Stomach (tissue), 9 donors: ENCODE measurements around the gene ZNF212. TPM values are rescaled to one million over a fixed set of nuclear protein-coding genes. Genes with fewer than 3 reads are reported as not detected.
"Not testable (repeated sequence)": the region's sequence is repeated elsewhere in the genome, so short reads cannot be mapped to it uniquely, and the experiment has no call there.

Experiments
- DNase-seq, 2 donors: peaks; one replicate each; pipeline versions ENCODE4 v3.0.0 to v3.0.0-alpha.2; 2013 to 2019
- H3K27ac ChIP-seq, 5 donors: fragments of 200-600 bp in 4 of 5; sonication (generic) in 4 of 5; one replicate each; pipeline ENCODE4 v1.5.1; 2013 to 2019; ENCODE audit warnings: mild to moderate bottlenecking in 1 of 5, moderate library complexity in 1 of 5
- H3K27me3 ChIP-seq, 3 donors: fragments of 200-600 bp; sonication (generic); one replicate each; pipeline ENCODE4 v1.5.1; 2017 to 2019; ENCODE audit warnings: mixed run types in 1 of 3
- H3K36me3 ChIP-seq, 4 donors: fragments of 200-600 bp; sonication (generic); 1 replicate in 3 of 4; 2 replicates in 1 of 4; pipeline ENCODE4 v1.5.1; 2016 to 2019
- H3K4me1 ChIP-seq, 4 donors: fragments of 200-600 bp; sonication (generic); one replicate each; pipeline ENCODE4 v1.5.1; 2016 to 2019
- H3K4me3 ChIP-seq, 4 donors: fragments of 200-600 bp; sonication (generic) in 3 of 4; one replicate each; pipeline ENCODE4 v1.5.1; 2016 to 2019; ENCODE audit warnings: mild to moderate bottlenecking in 1 of 4
- H3K9me3 ChIP-seq, 4 donors: fragments of 200-600 bp; sonication (generic); one replicate each; pipeline ENCODE4 v1.5.1; 2016 to 2019
- CTCF ChIP-seq, 7 experiments: fragments of 450-650 bp in 4 of 7; fragments of 200-600 bp in 3 of 7; sonication (generic) in 3 of 7; IDR thresholded peaks; one replicate each; pipeline ENCODE4 v1.5.1; 2016 to 2019; ENCODE audit warnings: antibody characterized with exemption in 7 of 7, control low read depth in 2 of 7, mild to moderate bottlenecking in 1 of 7
- EP300 ChIP-seq: sonication (generic); formaldehyde crosslinking; IDR thresholded peaks from one replicate; pipeline ENCODE4 v1.6.1; 2017; ENCODE audit warnings: antibody characterized with exemption
- POLR2A ChIP-seq, 4 donors: fragments of 450-650 bp; IDR thresholded peaks; one replicate each; pipeline ENCODE4 v1.6.1; 2016; ENCODE audit warnings: antibody characterized with exemption in 4 of 4, control low read depth in 2 of 4, mild to moderate bottlenecking in 1 of 4, moderate library complexity in 1 of 4
- POLR2AphosphoS5 ChIP-seq, 3 donors: sonication (generic); formaldehyde crosslinking; IDR thresholded peaks; one replicate each; pipeline ENCODE4 v1.6.1; 2016; ENCODE audit warnings: antibody characterized with exemption in 3 of 3
- WGBS, 5 donors: extraction: QIAGEN DNeasy Blood & Tissue Kit in 3 of 5; methylation state at CpG; one replicate each; pipeline versions ENCODE4 v1.1.5 to v1.1.7; 2013 to 2018; 5-methylcytosine and 5-hydroxymethylcytosine counted together
- intact Hi-C: fragments of 100-400 bp; cut with DNase I; formaldehyde crosslinking; loops from one replicate; pipeline ENCODE4 v1.15.1; 2023; ENCODE audit warnings: low total_unique reads
- polyA plus RNA-seq, 3 donors: library from polyadenylated mRNA; stranded (reverse); fragments of 200-250 nt; gene quantifications; one replicate each; pipeline ENCODE4 v1.2.3, GENCODE V29; 2013
- total RNA-seq, 5 donors: library from RNA; depleted of rRNA; stranded (reverse); fragments of >200 nt; gene quantifications; one replicate each; pipeline versions ENCODE4 v1.1.0 to v1.2.3, GENCODE V29; 2014 to 2016
- donor health status: healthy with polysubstance abuse.
- donor health status: Bipolar disorder and iron deficiency.
- donor health status: healthy.

The ZNF212 gene
- total and polyA plus RNA-seq, 8 donors = 2.9 to 42.9 (median 6.4) TPM

DNA sequence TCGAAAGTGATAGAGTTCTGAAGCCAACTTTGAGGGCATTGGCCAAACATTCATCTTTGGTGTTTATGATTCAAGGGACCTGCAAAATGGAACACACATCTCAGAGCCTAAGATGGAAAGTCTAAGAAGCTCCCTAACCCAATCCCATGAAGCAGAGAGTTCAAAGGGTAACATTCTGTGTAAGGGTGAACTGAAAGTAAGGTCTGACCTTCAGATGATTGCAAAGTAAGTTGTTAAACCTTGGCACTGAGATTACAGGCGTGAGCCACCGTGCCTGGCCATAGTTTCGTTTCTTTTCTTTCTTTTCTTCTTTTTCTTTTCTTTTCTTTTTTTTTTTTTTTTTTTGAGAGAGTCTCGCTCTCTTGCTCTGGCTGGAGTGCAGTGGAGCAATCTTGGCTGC, 2.2 kb downstream of the ZNF212 start:
- Histone ChIP-seq H3K36me3 (no peaks in the 10 kb centered on the region), H3K27ac (no peak overlapping the region), H3K4me3 (no peak overlapping the region), H3K27me3 (no peaks in the 10 kb centered on the region), H3K4me1 (peaks cover 12 to 34% (median 22%) of the 10 kb centered on the region in 4 donors), H3K9me3 (no peaks in the 10 kb centered on the region)
- DNase-seq = no peak
- intact Hi-C loops = no loop called here
- TF ChIP-seq CTCF (IDR thresholded peaks at IDR 0.05) (no peak), EP300 (no peak), POLR2A (IDR thresholded peaks at IDR 0.05) (no peak), POLR2AphosphoS5 (IDR thresholded peaks at IDR 0.05) (no peak)
- 74 to 93% (median 92%) methylated on average over 5 of the region's 5 CpGs for WGBS, 5 donors

GRCh38 chr7:149245244-149245643, 5.8 kb downstream of the ZNF212 start:
- Histone ChIP-seq H3K36me3 (peaks cover 3 to 8% (median 5%) of the 10 kb centered on the region in 4 donors), H3K27me3 (no peaks in the 10 kb centered on the region), H3K4me3 (no peak overlapping the region), H3K9me3 (no peaks in the 10 kb centered on the region), H3K27ac (no peak overlapping the region), H3K4me1 (peaks cover 9 to 23% (median 13%) of the 10 kb centered on the region in 4 donors)
- 65 to 73% (median 70%) methylated on average over 5 of the region's 5 CpGs for WGBS, 5 donors
- no peak for DNase-seq
- intact Hi-C loops = no loop called here
- TF ChIP-seq POLR2AphosphoS5 (IDR thresholded peaks at IDR 0.05) (no peak), CTCF (IDR thresholded peaks at IDR 0.05) (no peak), EP300 (no peak), POLR2A (IDR thresholded peaks at IDR 0.05) (no peak)

DNA sequence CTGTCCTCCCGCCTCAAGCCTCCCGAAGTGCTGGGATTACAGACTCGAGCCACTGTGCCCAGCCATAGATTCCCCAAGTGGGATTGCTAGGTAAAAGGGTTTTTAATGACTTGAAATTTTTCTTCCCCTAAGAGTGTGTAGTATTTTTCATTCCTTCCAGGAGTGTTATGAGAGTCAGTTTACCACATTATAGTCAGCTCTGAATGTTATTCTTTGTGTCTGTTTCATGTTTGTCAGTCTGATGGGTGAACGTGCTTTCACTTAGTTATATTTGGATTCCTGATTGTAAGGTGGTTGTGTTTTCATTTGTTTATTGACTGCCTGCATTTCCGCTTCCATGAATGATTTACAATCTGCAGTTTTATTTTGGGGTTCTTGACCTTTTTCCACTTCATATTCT, 6.3 kb downstream of the ZNF212 start:
- peaks cover 4 to 18% (median 8%) of the 10 kb centered on the region in 4 donors for H3K4me1 ChIP-seq
- no peak for DNase-seq
- intact Hi-C loops = no loop called here
- TF ChIP-seq CTCF (IDR thresholded peaks at IDR 0.05) (no peak), EP300 (no peak), POLR2AphosphoS5 (IDR thresholded peaks at IDR 0.05) (no peak), POLR2A (IDR thresholded peaks at IDR 0.05) (no peak)
- H3K9me3 ChIP-seq = no peaks in the 10 kb centered on the region
- H3K27me3 ChIP-seq = no peaks in the 10 kb centered on the region
- peaks cover 8 to 13% (median 10%) of the 10 kb centered on the region in 4 donors for H3K36me3 ChIP-seq
- 80 to 87% (median 82%) methylated on average over 5 of the region's 5 CpGs for whole genome bisulfite sequencing, 5 donors
- no peak overlapping the region for H3K27ac ChIP-seq
- no peak overlapping the region for H3K4me3 ChIP-seq

DNA sequence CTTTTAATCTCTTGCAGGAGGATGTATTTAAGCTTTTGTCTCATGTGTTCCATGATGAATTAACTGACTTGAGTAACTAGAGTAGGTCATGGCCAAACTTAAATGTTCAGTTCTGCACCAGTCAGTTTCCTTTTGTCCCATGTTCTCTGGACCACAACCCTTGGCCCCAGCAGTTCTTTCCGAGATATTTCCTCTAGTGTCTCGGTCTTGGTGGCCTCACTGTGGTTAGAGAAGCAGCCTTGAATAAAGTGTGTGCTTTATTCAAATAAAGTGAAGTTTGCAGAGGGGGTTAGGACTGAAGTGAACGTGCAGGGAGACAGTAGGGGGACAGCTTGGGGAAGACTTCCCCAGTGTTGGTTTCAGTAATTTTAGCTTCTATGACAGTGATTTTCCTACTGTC, 9.3 kb downstream of the ZNF212 start:
- no peak for DNase-seq
- Histone ChIP-seq H3K4me1 (peaks cover 0 to 4% (median 0%) of the 10 kb centered on the region in 4 donors), H3K9me3 (no peaks in the 10 kb centered on the region), H3K36me3 (peaks cover 30 to 43% (median 41%) of the 10 kb centered on the region in 4 donors), H3K4me3 (no peak overlapping the region), H3K27me3 (no peaks in the 10 kb centered on the region), H3K27ac (no peak overlapping the region)
- intact Hi-C loops = no loop called here
- TF ChIP-seq CTCF (IDR thresholded peaks at IDR 0.05) (no peak), POLR2A (IDR thresholded peaks at IDR 0.05) (no peak), EP300 (no peak), POLR2AphosphoS5 (IDR thresholded peaks at IDR 0.05) (no peak)
- WGBS, 5 donors = 61 to 74% (median 64%) methylated on average over 3 of the region's 3 CpGs

DNA sequence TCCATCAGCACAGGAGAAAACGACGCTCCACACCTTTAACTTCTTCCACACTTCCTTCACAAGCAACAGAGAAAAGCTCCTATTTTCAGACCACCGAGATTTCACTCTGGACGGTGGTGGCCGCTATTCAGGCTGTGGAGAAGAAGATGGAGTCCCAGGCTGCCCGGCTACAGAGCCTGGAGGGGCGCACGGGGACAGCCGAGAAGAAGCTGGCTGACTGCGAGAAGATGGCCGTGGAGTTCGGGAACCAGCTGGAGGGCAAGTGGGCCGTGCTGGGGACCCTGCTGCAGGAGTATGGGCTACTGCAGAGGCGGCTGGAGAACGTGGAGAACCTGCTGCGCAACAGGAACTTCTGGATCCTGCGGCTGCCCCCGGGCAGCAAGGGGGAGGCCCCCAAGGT, 10.7 kb downstream of the ZNF212 start:
- peaks cover 43 to 57% (median 55%) of the 10 kb centered on the region in 4 donors for H3K36me3 ChIP-seq
- H3K27me3 ChIP-seq, H3K27ac ChIP-seq, H3K4me3 ChIP-seq, H3K4me1 ChIP-seq, intact Hi-C loops, DNase-seq, H3K9me3 ChIP-seq: not testable (repeated sequence)
- WGBS, 5 donors = 93 to 95% (median 94%) methylated on average over 18 of the region's 18 CpGs

DNA sequence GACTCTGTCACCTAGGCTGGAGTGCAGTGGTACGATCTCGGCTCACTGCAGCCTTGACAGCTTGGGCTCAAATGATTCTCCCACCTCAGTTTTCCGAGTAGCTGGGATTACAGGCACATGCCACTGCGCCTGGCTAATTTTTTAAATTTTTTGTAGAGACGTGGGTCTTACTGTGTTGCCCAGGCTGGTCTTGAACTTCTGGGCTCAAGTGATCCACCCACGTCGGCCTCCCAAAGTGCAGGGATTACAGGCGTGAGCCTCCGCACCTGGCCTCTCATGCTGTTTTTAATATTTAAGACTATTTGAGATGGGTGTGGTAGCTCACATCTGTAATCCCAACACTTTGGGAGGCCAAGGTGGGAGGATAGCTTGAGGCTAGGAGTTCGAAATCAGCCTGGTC, 12.1 kb downstream of the ZNF212 start:
- H3K27ac ChIP-seq, H3K9me3 ChIP-seq, H3K4me3 ChIP-seq, DNase-seq, H3K27me3 ChIP-seq, H3K4me1 ChIP-seq, intact Hi-C loops: not testable (repeated sequence)
- 94 to 99% (median 97%) methylated on average over 10 of the region's 10 CpGs for WGBS, 5 donors
- peaks cover 48 to 70% (median 67%) of the 10 kb centered on the region in 4 donors for H3K36me3 ChIP-seq
